ENCODE measurements around the gene RGS11. TPM values are rescaled to one million over a fixed set of nuclear protein-coding genes. Genes with fewer than 3 reads are reported as not detected.
A peak's percentile ranks its signal among the peaks of the same experiment; 100 is the strongest.
"Not testable (repeated sequence)": the region's sequence is repeated elsewhere in the genome, so short reads cannot be mapped to it uniquely, and the experiment has no call there.

The RGS11 gene
- total RNA-seq, 2 experiments from 2014 or later: 0.14 TPM; not detected in 1

GRCh38 chr16:243348-243747 lies 32.4 kb downstream of the RGS11 start:
- intact Hi-C loops (cut with micrococcal nuclease): no loop called here
- CTCF ChIA-PET: interaction anchor here (0.5 kb wide), 1 partner anchor 1961 kb away, joined by 3 read pairs; no protein-coding TSS in a partner anchor
- no peaks in the 10 kb centered on the region for H3K9me3 Mint-ChIP-seq

GRCh38 chr16:242281-242680 lies 33.5 kb downstream of the RGS11 start:
- H3K9me3 Mint-ChIP-seq: no peaks in the 10 kb centered on the region
- H3K4me1 Mint-ChIP-seq (ENCODE audit: low read depth): peaks cover 14% of the 10 kb centered on the region
- DNase-seq: no peak
- H3K27me3 Mint-ChIP-seq: no peaks in the 10 kb centered on the region
- intact Hi-C loops (cut with micrococcal nuclease): no loop called here
- no peaks in the 10 kb centered on the region for H3K36me3 Mint-ChIP-seq
- H3K27ac Mint-ChIP-seq: no peak overlapping the region
- POLR2A ChIA-PET: no interaction called here
- CTCF ChIA-PET: interaction anchor here (1.0 kb wide), 1 partner anchor 14 kb away, joined by 3 read pairs; no protein-coding TSS in a partner anchor
- no peak overlapping the region for H3K4me3 Mint-ChIP-seq

More at GRCh38 chr16:243348-243747, 32.4 kb downstream of the RGS11 start:
- no peak for DNase-seq
- Mint-ChIP-seq H3K27me3 (no peaks in the 10 kb centered on the region), H3K4me1 (ENCODE audit: low read depth) (peaks cover 10% of the 10 kb centered on the region), H3K36me3 (no peaks in the 10 kb centered on the region), H3K27ac (no peak overlapping the region), H3K4me3 (no peak overlapping the region)
- POLR2A ChIA-PET: no interaction called here

- H3K27ac Mint-ChIP-seq: no peak overlapping the region
- H3K27me3 Mint-ChIP-seq: no peaks in the 10 kb centered on the region
- intact Hi-C loops (cut with micrococcal nuclease): no loop called here
- no peaks in the 10 kb centered on the region for H3K9me3 Mint-ChIP-seq
- ChIA-PET POLR2A (no interaction called here), CTCF (interaction anchor here (1.5 kb wide), 1 partner anchor 52 kb away, joined by 4 read pairs; no protein-coding TSS in a partner anchor)
- H3K36me3 Mint-ChIP-seq: peaks cover under 1% of the 10 kb centered on the region
- DNase-seq: no peak
- peaks cover 17% of the 10 kb centered on the region for H3K4me1 Mint-ChIP-seq (ENCODE audit: low read depth)
- H3K4me3 Mint-ChIP-seq: no peak overlapping the region
These were observed 35.2 kb downstream of the RGS11 start for GRCh38 chr16:240559-240958.

GRCh38 chr16:239948-240277 lies 35.8 kb downstream of the RGS11 start:
- no peak for DNase-seq
- no peaks in the 10 kb centered on the region for H3K9me3 Mint-ChIP-seq
- H3K27me3 Mint-ChIP-seq: no peaks in the 10 kb centered on the region
- H3K4me3 Mint-ChIP-seq: no peak overlapping the region
- H3K36me3 Mint-ChIP-seq: peaks cover 2% of the 10 kb centered on the region
- no peak overlapping the region for H3K27ac Mint-ChIP-seq
- H3K4me1 Mint-ChIP-seq (ENCODE audit: low read depth): peaks cover 23% of the 10 kb centered on the region
- intact Hi-C loops (cut with micrococcal nuclease): no loop called here
- ChIA-PET POLR2A (no interaction called here), CTCF (no interaction called here)

GRCh38 chr16:234468-235305 lies 41.1 kb downstream of the RGS11 start, which contains the start of gene FAM234A:
Gene FAM234A, plus strand, starts transcription at chr16:234821. Its CDS starts 19,593 bp downstream, at chr16:254414.
- Mint-ChIP-seq H3K9me3 (no peaks in the 10 kb centered on the region), H3K27ac (peak within 1 kb of the TSS; percentile 95), H3K4me1 (ENCODE audit: low read depth) (peaks cover 18% of the 10 kb centered on the region), H3K27me3 (no peaks in the 10 kb centered on the region), H3K36me3 (peaks cover 2% of the 10 kb centered on the region), H3K4me3 (peak within 1 kb of the TSS; percentile 91)
- CTCF ChIA-PET: interaction anchor here (0.6 to 2.5 kb wide), 11 partner anchors 11 to 169 kb away, joined by 3 to 18 read pairs (median 5); partner anchors contain the start of gene AXIN1
- peak; percentile 96 for DNase-seq
- intact Hi-C loops (cut with micrococcal nuclease): loop anchor here (1.0 to 2.0 kb wide), 3 partner anchors 18 to 136 kb away; partner anchors contain the start of genes AXIN1 and MRPL28
- POLR2A ChIA-PET: interaction anchor here (0.7 to 1.8 kb wide), 8 partner anchors 15 to 189 kb away, joined by 3 to 12 read pairs (median 5); no protein-coding TSS in a partner anchor

- H3K27me3 Mint-ChIP-seq: no peaks in the 10 kb centered on the region
- DNase-seq: no peak
- intact Hi-C loops (cut with micrococcal nuclease): no loop called here
- no peak overlapping the region for H3K27ac Mint-ChIP-seq
- no peak overlapping the region for H3K4me3 Mint-ChIP-seq
- H3K4me1 Mint-ChIP-seq (ENCODE audit: low read depth): peaks cover 37% of the 10 kb centered on the region
- POLR2A ChIA-PET: interaction anchor here (0.6 kb wide), 1 partner anchor 107 kb away, joined by 5 read pairs; no protein-coding TSS in a partner anchor
- H3K9me3 Mint-ChIP-seq: no peaks in the 10 kb centered on the region
- H3K36me3 Mint-ChIP-seq: peaks cover 21% of the 10 kb centered on the region
- CTCF ChIA-PET: interaction anchor here (0.8 kb wide), 1 partner anchor 131 kb away, joined by 3 read pairs; no protein-coding TSS in a partner anchor
These were observed 44.8 kb downstream of the RGS11 start for GRCh38 chr16:230949-231348.

GRCh38 chr16:230351-230750 lies 45.4 kb downstream of the RGS11 start:
- H3K4me1 Mint-ChIP-seq (ENCODE audit: low read depth): peaks cover 37% of the 10 kb centered on the region
- H3K27ac Mint-ChIP-seq; H3K9me3 Mint-ChIP-seq; DNase-seq; H3K27me3 Mint-ChIP-seq; intact Hi-C loops (cut with micrococcal nuclease); H3K4me3 Mint-ChIP-seq: not testable (repeated sequence)
- peaks cover 23% of the 10 kb centered on the region for H3K36me3 Mint-ChIP-seq
- ChIA-PET CTCF (interaction anchor here (1.3 to 1.4 kb wide), 2 partner anchors 123 to 127 kb away, joined by 4 read pairs; no protein-coding TSS in a partner anchor), POLR2A (interaction anchor here (0.6 kb wide), 1 partner anchor 106 kb away, joined by 5 read pairs; no protein-coding TSS in a partner anchor)

GRCh38 chr16:229731-230281 lies 45.9 kb downstream of the RGS11 start:
- peak overlapping the region; percentile 89 for H3K4me3 Mint-ChIP-seq
- intact Hi-C loops (cut with micrococcal nuclease): no loop called here

GRCh38 chr16:228852-229730 lies 46.7 kb downstream of the RGS11 start, which contains the start of gene LUC7L:
Gene LUC7L, minus strand, starts transcription at chr16:229449. Its CDS starts 110 bp downstream, at chr16:229339.
- Mint-ChIP-seq H3K9me3 (no peaks in the 10 kb centered on the region), H3K27me3 (no peaks in the 10 kb centered on the region), H3K4me1 (ENCODE audit: low read depth) (peaks cover 31% of the 10 kb centered on the region), H3K36me3 (peaks cover 26% of the 10 kb centered on the region), H3K27ac (peak within 1 kb of the TSS; percentile 89), H3K4me3 (peak within 1 kb of the TSS; percentile 89)
- peak; percentile 91 for DNase-seq
- CTCF ChIA-PET: interaction anchor here (0.9 to 2.4 kb wide), 9 partner anchors 13 to 133 kb away, joined by 3 to 26 read pairs (median 4); no protein-coding TSS in a partner anchor
- POLR2A ChIA-PET: interaction anchor here (0.9 to 2.1 kb wide), 4 partner anchors 15 to 142 kb away, joined by 3 to 8 read pairs (median 4); partner anchors contain the start of gene MRPL28
- intact Hi-C loops (cut with micrococcal nuclease): no loop called here

More at GRCh38 chr16:229731-230281, 45.9 kb downstream of the RGS11 start:
- ChIA-PET POLR2A (interaction anchor here (1.6 kb wide), 1 partner anchor 20 kb away, joined by 3 read pairs; no protein-coding TSS in a partner anchor), CTCF (interaction anchor here (1.3 to 1.4 kb wide), 2 partner anchors 123 to 128 kb away, joined by 4 read pairs; no protein-coding TSS in a partner anchor)
- DNase-seq: no peak
- no peaks in the 10 kb centered on the region for H3K27me3 Mint-ChIP-seq
- H3K9me3 Mint-ChIP-seq: no peaks in the 10 kb centered on the region
- H3K4me1 Mint-ChIP-seq (ENCODE audit: low read depth): peaks cover 33% of the 10 kb centered on the region
- peaks cover 25% of the 10 kb centered on the region for H3K36me3 Mint-ChIP-seq
- peak overlapping the region; percentile 39 for H3K27ac Mint-ChIP-seq

- Mint-ChIP-seq H3K9me3 (no peaks in the 10 kb centered on the region), H3K27ac (peak overlapping the region; percentile 83), H3K4me1 (ENCODE audit: low read depth) (peaks cover 31% of the 10 kb centered on the region), H3K4me3 (peak overlapping the region; percentile 89), H3K27me3 (no peaks in the 10 kb centered on the region), H3K36me3 (peaks cover 26% of the 10 kb centered on the region)
- CTCF ChIA-PET: interaction anchor here (0.9 to 2.4 kb wide), 9 partner anchors 14 to 134 kb away, joined by 3 to 26 read pairs (median 4); no protein-coding TSS in a partner anchor
- DNase-seq: peak; percentile 27
- POLR2A ChIA-PET: interaction anchor here (0.9 to 2.1 kb wide), 4 partner anchors 15 to 143 kb away, joined by 3 to 8 read pairs (median 4); partner anchors contain the start of gene MRPL28
- intact Hi-C loops (cut with micrococcal nuclease): no loop called here
These were observed 47.4 kb downstream of the RGS11 start for GRCh38 chr16:228151-228851.
